ENCODE data around the gene UNC119B.

GRCh38 chr12:120738252-120739030 lies 28.2 kb downstream of the UNC119B start:
- TF ChIP-seq EZH2 (optimal IDR thresholded peaks at IDR 0.05; ENCODE audit: low read depth, low read length) = no peak
- no peak for TF ChIP-seq CTCF (IDR thresholded peaks at IDR 0.05; ENCODE audit: low read length)
- TF ChIP-seq EZH2phosphoT487 (IDR thresholded peaks at IDR 0.05; ENCODE audit: low read length) = no peak
